ENCODE data around the gene CCDC136. TPM values are rescaled to one million over a fixed set of nuclear protein-coding genes. Genes with fewer than 3 reads are reported as not detected.

The CCDC136 gene
- total RNA-seq, 1 experiment from 2014 or later = 1.1 TPM

- ChIA-PET POLR2A (interaction anchor here (0.7 kb wide), 1 partner anchor 503 kb away, joined by 3 read pairs; no protein-coding TSS in a partner anchor), CTCF (no interaction called here)
- BruUV-seq (replicated peaks) = no TSS peak
- Histone ChIP-seq H3K9me3 (ENCODE audit: control insufficient read depth, insufficient read depth, low read depth, low read length) (no peaks in the 10 kb centered on the region), H3K4me1 (ENCODE audit: control insufficient read depth, insufficient read depth, low read length) (no peaks in the 10 kb centered on the region), H3K27ac (ENCODE audit: low read length) (no peak overlapping the region), H3K36me3 (ENCODE audit: control insufficient read depth, insufficient read depth, low read length) (peaks cover 40% of the 10 kb centered on the region), H3K4me3 (ENCODE audit: low read depth in 2 of 2, low read length in 2 of 2) (no peak overlapping the region), H3K27me3 (ENCODE audit: control insufficient read depth, insufficient read depth, low read length) (no peaks in the 10 kb centered on the region)
- in situ Hi-C loops (cut with HindIII; ENCODE audit: low pct_unique_long_range_greater_than_20kb, low sequenced_read_pairs) (no loop called here), intact Hi-C loops (cut with micrococcal nuclease; ENCODE audit: unreplicated experiment) (no loop called here)
- TF ChIP-seq CTCF (IDR thresholded peaks at IDR 0.05) = no peak
- TF ChIP-seq REST (IDR thresholded peaks at IDR 0.05; ENCODE audit: insufficient read depth in 1 of 2, low read depth in 2 of 2, low read length in 1 of 2) = no peak
- no peak for TF ChIP-seq SIN3A (IDR thresholded peaks at IDR 0.05; ENCODE audit: borderline replicate concordance, insufficient read depth, low read depth, low read length)
- no peak for TF ChIP-seq TCF7L2 (IDR thresholded peaks at IDR 0.05; ENCODE audit: low read depth, low read length)
- no peak for TF ChIP-seq POLR2AphosphoS5 (IDR thresholded peaks at IDR 0.05; ENCODE audit: low read depth, low read length)
- ATAC-seq (no peak), DNase-seq (ENCODE audit: low read depth, low spot score) (no peak)
Observed at GRCh38 chr7:128757203-128757602, 34.6 kb upstream of the CCDC136 start.

- TF ChIP-seq SIN3A (IDR thresholded peaks at IDR 0.05; ENCODE audit: borderline replicate concordance, insufficient read depth, low read depth, low read length) (no peak), POLR2AphosphoS5 (IDR thresholded peaks at IDR 0.05; ENCODE audit: low read depth, low read length) (no peak), CTCF (IDR thresholded peaks at IDR 0.05) (no peak)
- CTCF ChIA-PET = no interaction called here
- POLR2A ChIA-PET = no interaction called here
- no peak overlapping the region for H3K27ac ChIP-seq (ENCODE audit: low read length)
- in situ Hi-C loops (cut with HindIII; ENCODE audit: low pct_unique_long_range_greater_than_20kb, low sequenced_read_pairs) (no loop called here), intact Hi-C loops (cut with micrococcal nuclease; ENCODE audit: unreplicated experiment) (no loop called here)
- no peaks in the 10 kb centered on the region for H3K27me3 ChIP-seq (ENCODE audit: control insufficient read depth, insufficient read depth, low read length)
- BruUV-seq (replicated peaks) = no TSS peak
- ATAC-seq (no peak), DNase-seq (ENCODE audit: low read depth, low spot score) (no peak)
- peaks cover 34% of the 10 kb centered on the region for H3K36me3 ChIP-seq (ENCODE audit: control insufficient read depth, insufficient read depth, low read length)
- no peaks in the 10 kb centered on the region for H3K4me1 ChIP-seq (ENCODE audit: control insufficient read depth, insufficient read depth, low read length)
- no peak overlapping the region for H3K4me3 ChIP-seq (ENCODE audit: low read depth in 2 of 2, low read length in 2 of 2)
- H3K9me3 ChIP-seq (ENCODE audit: control insufficient read depth, insufficient read depth, low read depth, low read length) = no peaks in the 10 kb centered on the region
Observed at GRCh38 chr7:128758553-128758952, 33.2 kb upstream of the CCDC136 start.

All from Panc1 (cell line).